HL-60 (cell line): Measurements from ENCODE around the gene CIC.

Source experiments
- GABPA ChIP-seq: IDR thresholded peaks from 2 replicates; pipeline ENCODE4 v1.6.1; 2012; ENCODE audit warnings: low read depth
- REST ChIP-seq: IDR thresholded peaks from 2 replicates; pipeline ENCODE4 v1.6.1; 2012; ENCODE audit warnings: low read depth; ENCODE audit not compliant: insufficient replicate concordance
- TF ChIP-seq, protein P1 (sequence below): IDR thresholded peaks from one replicate; pipeline ENCODE4 v1.5.1; 2011; ENCODE audit warnings: low read length, control low read depth, inconsistent platforms; ENCODE audit not compliant: insufficient read depth

DNA sequence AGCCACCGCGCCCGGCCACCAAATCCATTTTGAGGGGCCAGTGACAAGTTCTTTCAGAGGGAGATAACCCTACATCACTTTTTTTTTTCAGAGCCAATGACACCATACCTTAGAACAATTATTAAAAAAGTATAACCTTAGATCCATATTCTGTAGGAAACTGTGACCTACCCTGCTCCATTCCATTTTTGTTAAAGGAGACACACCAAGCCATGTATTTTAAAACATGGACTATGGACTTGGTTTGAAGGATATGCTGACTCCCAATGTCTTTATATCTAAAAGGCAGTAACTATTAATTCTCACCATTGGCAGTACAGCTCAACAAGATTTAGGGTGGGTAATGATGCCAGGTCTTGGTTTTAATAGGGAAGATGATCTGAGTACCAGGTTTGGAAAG is 27.8 kb upstream of the CIC start:
- TF ChIP-seq REST (no peak), GABPA (no peak)
- TF ChIP-seq, protein P1, sequence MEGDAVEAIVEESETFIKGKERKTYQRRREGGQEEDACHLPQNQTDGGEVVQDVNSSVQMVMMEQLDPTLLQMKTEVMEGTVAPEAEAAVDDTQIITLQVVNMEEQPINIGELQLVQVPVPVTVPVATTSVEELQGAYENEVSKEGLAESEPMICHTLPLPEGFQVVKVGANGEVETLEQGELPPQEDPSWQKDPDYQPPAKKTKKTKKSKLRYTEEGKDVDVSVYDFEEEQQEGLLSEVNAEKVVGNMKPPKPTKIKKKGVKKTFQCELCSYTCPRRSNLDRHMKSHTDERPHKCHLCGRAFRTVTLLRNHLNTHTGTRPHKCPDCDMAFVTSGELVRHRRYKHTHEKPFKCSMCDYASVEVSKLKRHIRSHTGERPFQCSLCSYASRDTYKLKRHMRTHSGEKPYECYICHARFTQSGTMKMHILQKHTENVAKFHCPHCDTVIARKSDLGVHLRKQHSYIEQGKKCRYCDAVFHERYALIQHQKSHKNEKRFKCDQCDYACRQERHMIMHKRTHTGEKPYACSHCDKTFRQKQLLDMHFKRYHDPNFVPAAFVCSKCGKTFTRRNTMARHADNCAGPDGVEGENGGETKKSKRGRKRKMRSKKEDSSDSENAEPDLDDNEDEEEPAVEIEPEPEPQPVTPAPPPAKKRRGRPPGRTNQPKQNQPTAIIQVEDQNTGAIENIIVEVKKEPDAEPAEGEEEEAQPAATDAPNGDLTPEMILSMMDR = no peak
